Activated CD4-positive, alpha-beta T cell treated with anti-CD3 and anti-CD28 coated beads, Interleukin-2, Interleukin-4, amounts not matched to agents 100 ng/mL and 50 ng/mL, durations not matched to agents 16 hours and 8 hours (primary cell): Measurements from ENCODE around the gene BMPER.
A peak's percentile ranks its signal among the peaks of the same experiment; 100 is the strongest.
"Not testable (repeated sequence)": the region's sequence is repeated elsewhere in the genome, so short reads cannot be mapped to it uniquely, and the experiment has no call there.

Source experiments
- DNase-seq: peaks from one replicate; pipeline ENCODE4 v3.0.0-alpha.2; 2020; ENCODE audit warnings: low spot score

BMPER gene

GRCh38 chr7:34137176-34137575 is 231.8 kb downstream of the BMPER start:
- DNase-seq = no peak

GRCh38 chr7:34138483-34138882 is 233.1 kb downstream of the BMPER start:
- DNase-seq = no peak

- DNase-seq = no peak
These were observed 233.7 kb downstream of the BMPER start for GRCh38 chr7:34139086-34139485.

GRCh38 chr7:34140066-34140465 is 234.7 kb downstream of the BMPER start:
- DNase-seq = no peak

GRCh38 chr7:34143402-34143801 is 238.1 kb downstream of the BMPER start:
- DNase-seq = no peak

GRCh38 chr7:34145603-34146002 is 240.3 kb downstream of the BMPER start:
- no peak for DNase-seq

- no peak for DNase-seq
These were observed 248.4 kb downstream of the BMPER start for GRCh38 chr7:34153656-34154270.

GRCh38 chr7:34155220-34155908 is 250.0 kb downstream of the BMPER start:
- DNase-seq = no peak

- no peak for DNase-seq
These were observed 251.0 kb downstream of the BMPER start for GRCh38 chr7:34156336-34156735.

GRCh38 chr7:34157137-34157536 is 251.8 kb downstream of the BMPER start:
- DNase-seq = no peak

GRCh38 chr7:34158368-34159153 is 253.2 kb downstream of the BMPER start:
- no peak for DNase-seq

- no peak for DNase-seq
These were observed 255.0 kb downstream of the BMPER start for GRCh38 chr7:34160261-34160752.

GRCh38 chr7:34162027-34162565 is 256.8 kb downstream of the BMPER start:
- no peak for DNase-seq

GRCh38 chr7:34162677-34163076 is 257.3 kb downstream of the BMPER start:
- DNase-seq = no peak

GRCh38 chr7:34163956-34164355 is 258.6 kb downstream of the BMPER start:
- no peak for DNase-seq

- DNase-seq = no peak
These were observed 260.1 kb downstream of the BMPER start for GRCh38 chr7:34165466-34165865.

- DNase-seq = peak; percentile 3
These were observed 260.7 kb downstream of the BMPER start for GRCh38 chr7:34165927-34166550.

GRCh38 chr7:34168013-34168412 is 262.7 kb downstream of the BMPER start:
- DNase-seq = no peak

GRCh38 chr7:34174688-34175616 is 269.6 kb downstream of the BMPER start:
- DNase-seq = not testable (repeated sequence)

GRCh38 chr7:34175837-34176236 is 270.5 kb downstream of the BMPER start:
- no peak for DNase-seq

GRCh38 chr7:34177476-34177875 is 272.1 kb downstream of the BMPER start:
- no peak for DNase-seq
